ENCODE data around the gene FAM149B1.
"Not testable (repeated sequence)": the region's sequence is repeated elsewhere in the genome, so short reads cannot be mapped to it uniquely, and the experiment has no call there.

Gene FAM149B1

GRCh38 chr10:73232887-73233286, 65.0 kb downstream of the FAM149B1 start:
- no peak for DNase-seq (ENCODE audit: low read depth, low spot score)

DNA sequence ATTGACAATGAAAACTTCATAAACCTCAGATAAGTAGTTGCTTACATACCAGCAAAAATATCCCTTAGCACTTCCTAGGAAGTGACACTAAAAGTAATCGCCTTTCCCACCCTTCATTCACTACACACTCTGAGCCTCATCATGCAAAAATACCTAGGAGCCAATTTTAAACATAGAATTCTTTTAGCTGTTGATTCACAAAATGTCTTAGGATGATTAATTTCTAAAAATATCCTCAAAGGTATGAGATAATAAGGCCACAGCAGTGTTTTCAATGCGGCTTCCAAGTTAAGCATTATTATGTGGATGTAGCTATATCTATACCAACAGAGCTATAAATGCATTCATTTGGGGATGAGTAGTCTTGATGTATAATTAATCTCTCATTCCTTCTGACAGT, 66.0 kb downstream of the FAM149B1 start:
- DNase-seq (ENCODE audit: low read depth, low spot score) = no peak

- DNase-seq (ENCODE audit: low read depth, low spot score) = no peak
Observed at GRCh38 chr10:73234695-73235094, 66.8 kb downstream of the FAM149B1 start.

DNA sequence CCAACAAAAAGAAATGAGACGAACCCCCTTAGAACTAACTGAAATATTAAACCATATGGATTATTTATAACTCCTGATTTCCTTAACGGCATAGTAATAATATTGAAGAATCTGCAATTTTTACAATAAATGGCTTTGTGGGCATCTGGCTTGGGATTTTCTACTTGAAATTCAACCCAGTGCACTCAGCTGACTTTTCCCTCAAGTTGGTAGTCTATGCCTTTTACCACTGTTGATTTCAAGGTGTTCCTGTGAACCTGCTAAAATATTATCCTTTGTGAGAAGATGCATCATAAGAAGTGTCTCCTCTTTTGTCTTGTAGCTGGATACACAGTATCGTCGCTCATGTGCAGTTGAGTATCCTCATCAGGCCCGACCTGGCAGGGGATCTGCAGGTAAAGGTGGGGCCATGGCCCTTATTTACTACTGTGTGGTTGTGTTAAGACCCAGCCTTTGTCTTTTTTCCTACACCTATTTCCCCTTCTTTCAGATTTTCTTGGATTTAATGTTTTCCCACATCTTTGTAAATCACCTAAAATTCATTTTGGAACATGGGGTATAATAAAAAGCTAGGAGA, 71.2 kb downstream of the FAM149B1 start:
- DNase-seq (ENCODE audit: low read depth, low spot score) = no peak

DNA sequence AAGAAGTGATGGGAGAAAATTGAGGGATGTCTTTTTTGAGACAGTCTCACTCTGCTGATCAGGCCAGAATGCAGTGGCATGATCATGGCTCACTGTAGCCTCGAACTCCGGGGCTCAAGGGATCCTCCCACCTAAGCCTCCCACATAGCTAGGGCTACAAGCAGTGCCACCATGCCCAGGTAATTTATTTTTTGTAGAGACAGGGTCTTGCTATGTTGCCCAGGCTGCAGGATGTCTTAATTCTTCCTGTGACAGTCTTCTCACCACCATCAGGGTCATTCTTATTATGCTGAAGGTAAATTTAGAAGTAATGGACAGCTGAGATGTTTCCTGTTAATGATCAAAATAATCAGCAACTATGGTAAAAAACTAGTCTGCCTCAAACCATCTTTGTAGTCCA, 72.0 kb downstream of the FAM149B1 start:
- no peak for DNase-seq (ENCODE audit: low read depth, low spot score)

- DNase-seq (ENCODE audit: low read depth, low spot score) = no peak
Observed at GRCh38 chr10:73244866-73245477, 77.1 kb downstream of the FAM149B1 start.

GRCh38 chr10:73246322-73246645, 78.4 kb downstream of the FAM149B1 start:
- DNase-seq (ENCODE audit: low read depth, low spot score) = no peak

DNA sequence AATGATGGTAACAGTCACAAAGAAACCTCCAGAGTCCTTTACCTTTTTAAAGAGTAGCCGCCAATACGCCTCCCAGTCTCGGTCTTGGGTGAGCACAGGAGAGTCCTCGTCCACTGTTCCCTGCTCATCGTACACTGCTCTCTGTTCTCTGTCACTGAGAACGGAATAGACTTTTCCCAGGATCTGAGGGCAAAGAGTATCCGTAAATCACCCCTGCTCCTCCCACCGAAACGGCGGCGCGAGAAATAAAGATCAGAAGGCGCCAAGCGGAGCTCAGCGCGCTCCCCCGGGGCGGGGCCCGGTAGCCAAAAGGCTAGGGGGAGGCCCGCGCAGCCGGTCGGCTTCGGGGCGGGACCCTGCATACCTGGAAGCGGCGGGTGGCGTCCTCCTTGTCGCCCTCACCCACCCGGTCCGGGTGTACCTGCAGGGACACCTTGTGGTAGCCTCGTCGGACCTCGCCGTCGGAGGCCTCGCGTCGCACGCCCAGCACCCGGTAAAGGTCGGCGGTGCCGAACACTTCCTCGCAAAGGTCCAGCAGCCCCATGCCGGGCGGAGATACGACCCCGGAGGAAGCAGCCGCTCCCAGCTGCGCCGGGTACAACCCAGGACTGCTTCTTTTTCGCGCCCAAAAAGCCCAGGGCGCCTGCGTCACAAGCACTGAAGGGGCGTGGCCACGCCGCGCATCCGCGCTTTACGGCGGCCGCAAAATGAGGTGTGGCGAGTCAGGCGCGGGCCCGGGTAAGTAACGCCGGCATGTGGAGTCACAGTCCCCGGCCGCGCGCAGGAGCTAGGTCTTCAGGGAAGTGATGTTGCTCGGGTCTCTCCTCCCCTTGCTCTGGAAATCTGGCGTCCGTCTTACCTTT, 79.0 kb downstream of the FAM149B1 start, which contains the start of gene DNAJC9:
Gene DNAJC9 (minus strand): TSS at position 610 of the 863 bp plus-strand sequence. CDS start 66 bp downstream, at position 544.
- peak; percentile 54 for DNase-seq (ENCODE audit: low read depth, low spot score)

DNA sequence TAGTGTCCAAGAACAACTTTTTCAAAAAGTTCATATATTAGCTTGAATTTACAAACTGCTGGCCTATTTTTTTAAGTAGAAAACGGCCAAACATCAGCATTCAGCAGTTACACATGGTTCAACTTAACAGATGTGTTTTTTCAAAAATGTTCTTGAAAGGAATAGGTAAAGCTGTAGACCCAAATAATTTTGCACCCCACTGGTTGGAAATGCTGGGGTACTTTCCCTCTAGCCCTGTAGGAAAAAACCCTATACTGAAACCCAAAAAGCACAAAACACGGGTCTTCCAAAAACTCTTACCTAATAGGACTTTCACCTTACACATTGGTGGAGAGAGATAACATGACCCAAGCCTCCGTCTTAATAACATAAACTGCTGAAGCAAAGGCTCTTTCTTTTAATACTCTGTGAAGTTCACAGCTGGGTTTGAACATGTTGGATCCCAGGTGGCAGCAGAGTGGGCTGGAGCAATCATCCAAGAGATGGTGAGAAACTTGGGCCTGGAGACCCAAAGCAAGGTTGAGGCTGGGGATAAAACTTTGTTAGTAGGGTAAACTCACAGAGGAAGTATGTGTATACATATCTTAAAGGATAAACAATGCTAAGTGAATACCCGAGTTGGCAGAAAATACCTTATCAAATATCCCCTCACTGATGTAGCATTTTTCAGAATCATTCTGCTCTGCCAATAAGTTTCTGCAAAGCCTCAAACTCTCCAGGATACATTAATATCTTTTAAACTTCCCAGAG, 79.8 kb downstream of the FAM149B1 start:
- DNase-seq (ENCODE audit: low read depth, low spot score) = no peak

DNA sequence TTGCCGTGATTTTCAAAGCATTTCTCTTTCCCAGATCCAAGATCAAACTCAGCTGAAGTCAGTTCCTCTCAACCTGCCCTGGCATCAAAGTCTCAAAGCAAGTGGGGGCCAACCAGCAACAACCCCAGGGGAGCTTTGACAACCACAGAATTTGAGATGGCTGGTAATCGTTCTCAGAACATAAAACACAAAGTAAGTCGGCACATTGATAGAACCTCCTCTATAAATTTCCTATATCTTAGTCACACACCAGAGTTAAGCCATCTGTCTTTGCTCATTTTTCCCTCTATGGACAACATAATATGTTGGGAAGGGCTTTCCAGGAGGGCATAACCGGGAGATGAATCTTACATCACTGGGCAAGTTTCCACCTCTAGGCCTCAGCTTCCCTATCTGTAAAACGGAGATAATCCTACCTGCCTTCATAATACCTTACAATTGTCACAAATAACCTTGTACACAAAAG, 80.4 kb downstream of the FAM149B1 start:
- DNase-seq (ENCODE audit: low read depth, low spot score) = no peak

DNA sequence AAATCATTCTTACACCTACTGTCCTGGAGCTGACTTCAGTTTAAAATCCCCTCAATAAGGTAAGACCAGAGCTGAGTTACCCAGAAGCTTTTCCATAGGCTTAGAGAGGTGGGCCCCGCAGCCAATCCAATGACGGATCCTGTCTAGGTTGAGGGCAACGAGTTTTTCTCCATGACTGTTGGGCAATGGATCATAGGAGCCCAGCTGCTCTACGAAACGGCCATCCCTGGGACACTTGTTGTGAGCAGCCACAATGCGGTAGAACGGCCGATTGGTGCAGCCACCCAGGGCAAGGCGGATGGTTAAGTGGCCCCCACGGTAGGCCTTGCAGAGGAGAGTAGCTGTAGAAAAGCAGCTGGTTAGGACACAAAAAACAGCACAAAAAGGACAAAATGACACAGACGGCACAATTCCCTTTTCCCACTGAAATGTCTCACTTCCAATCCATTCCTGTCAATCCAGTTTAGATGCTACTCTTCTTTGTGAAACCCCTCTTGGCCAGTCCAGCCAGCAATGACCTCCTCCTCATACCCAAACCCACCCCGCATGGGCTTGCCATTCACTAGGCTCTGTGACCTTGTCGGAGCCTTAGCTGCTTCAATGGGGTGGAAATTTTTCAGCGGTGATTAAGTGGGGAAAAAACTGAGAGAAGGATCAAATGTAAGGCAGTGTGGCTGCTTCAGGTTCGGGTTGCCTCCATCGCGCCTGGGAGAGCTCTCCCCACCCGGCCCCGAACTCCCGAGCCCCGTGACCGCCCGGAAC, 83.9 kb downstream of the FAM149B1 start:
- no peak for DNase-seq (ENCODE audit: low read depth, low spot score)

GRCh38 chr10:73252445-73253224, 84.7 kb downstream of the FAM149B1 start, which contains the start of gene MRPS16:
Gene MRPS16 (minus strand): TSS chr10:73252644. CDS start chr10:73252482, 162 bp downstream.
- DNase-seq (ENCODE audit: low read depth, low spot score) = peak; percentile 93

- no peak for DNase-seq (ENCODE audit: low read depth, low spot score)
Observed at GRCh38 chr10:73253225-73253555, 85.3 kb downstream of the FAM149B1 start.

GRCh38 chr10:73258612-73259011, 90.7 kb downstream of the FAM149B1 start:
- DNase-seq (ENCODE audit: low read depth, low spot score) = not testable (repeated sequence)

DNA sequence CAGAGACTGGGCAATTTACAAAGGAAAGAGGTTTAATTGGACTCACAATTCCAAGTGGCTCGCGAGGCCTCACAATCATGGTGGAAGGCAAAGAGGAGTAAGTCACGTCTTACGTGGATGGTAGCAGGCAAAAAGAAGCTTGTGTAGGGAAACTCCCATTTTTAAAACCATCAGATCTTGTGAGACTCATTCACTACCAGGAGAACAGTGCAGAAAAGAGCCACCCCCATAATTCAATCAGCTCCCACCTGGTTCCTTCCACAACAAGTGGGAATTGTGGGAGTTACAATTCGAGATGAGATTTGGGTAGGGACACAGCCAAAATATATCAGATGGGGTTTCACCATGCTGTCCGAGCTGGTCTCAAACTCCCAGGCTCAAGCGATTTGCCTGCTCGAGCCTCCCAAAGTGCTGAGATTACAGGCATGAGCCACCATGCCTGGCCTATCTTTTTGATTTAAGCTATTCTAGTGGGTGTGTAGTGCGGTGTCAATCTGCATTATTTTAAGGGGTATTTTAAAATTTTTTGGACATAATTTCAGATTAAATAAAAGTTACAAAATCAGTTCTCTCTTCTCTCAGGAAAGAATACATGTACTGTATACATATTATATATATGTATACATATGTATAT, 93.6 kb downstream of the FAM149B1 start:
- DNase-seq (ENCODE audit: low read depth, low spot score) = no peak

- no peak for DNase-seq (ENCODE audit: low read depth, low spot score)
Observed at GRCh38 chr10:73262105-73262730, 94.3 kb downstream of the FAM149B1 start.

GRCh38 chr10:73262880-73263555, 95.1 kb downstream of the FAM149B1 start:
- DNase-seq (ENCODE audit: low read depth, low spot score) = no peak

DNA sequence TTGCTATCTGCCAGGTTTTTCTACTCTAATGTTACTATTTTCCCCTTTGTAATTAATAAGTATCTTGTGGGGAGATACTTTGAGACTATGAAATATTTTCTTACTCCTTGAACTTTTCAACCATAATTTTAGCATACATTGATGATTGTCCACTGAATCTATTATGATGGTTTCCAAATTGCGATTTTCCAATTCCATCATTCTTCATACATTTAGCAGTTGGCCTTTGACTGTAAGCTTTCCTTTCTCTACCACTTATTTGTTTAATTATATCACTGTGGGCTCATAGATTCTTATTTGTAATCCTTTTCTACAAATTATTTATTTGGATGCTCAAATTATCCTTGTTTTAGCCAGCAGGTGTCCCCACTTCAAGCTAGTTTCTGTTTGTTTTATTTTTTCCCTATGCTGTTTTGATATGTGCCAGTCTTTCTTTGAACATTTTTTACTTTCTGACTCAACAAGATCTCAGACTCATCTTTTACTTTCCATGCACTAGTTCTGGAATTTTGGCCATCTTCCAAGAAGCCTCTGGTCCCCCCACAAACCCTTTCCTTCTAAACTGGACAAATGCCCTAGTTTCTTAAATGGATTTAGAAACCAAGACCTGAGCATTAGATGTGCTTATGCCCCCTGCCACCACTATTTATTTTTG, 95.9 kb downstream of the FAM149B1 start:
- no peak for DNase-seq (ENCODE audit: low read depth, low spot score)

Data from iPS DF 19.7 (cell line).